ENCODE measurements around the gene PCSK1N.

DNA sequence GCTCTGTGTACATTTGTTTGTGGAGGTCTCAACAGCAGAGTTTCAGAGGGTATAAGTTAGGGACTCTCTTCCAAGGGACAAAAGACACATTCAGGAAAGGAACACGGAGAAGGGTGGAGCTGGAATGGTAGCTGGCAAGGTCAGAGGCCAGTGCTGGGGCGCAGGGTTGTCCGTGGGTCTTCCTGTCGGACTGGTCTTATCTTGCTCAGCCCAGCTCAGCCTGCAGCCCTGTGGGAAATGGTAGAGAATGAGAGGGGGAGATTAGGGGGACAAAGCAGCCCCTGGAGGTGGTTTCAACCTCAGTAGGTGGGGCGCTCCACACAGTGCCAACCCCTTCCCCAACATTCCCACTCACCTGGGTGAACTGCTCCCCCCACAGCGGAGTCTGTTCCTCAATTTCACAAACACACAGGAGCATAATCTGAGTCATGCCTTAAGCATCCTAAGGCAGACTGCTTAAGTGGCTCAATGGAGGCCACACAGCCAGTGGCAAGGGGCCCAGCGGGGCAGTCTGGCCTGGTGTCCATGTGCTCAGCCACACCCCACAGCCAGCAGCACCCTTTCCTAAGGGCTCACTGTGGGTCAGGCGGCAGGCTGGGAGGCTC is 40.4 kb downstream of the PCSK1N start:
- TF ChIP-seq, protein P1, sequence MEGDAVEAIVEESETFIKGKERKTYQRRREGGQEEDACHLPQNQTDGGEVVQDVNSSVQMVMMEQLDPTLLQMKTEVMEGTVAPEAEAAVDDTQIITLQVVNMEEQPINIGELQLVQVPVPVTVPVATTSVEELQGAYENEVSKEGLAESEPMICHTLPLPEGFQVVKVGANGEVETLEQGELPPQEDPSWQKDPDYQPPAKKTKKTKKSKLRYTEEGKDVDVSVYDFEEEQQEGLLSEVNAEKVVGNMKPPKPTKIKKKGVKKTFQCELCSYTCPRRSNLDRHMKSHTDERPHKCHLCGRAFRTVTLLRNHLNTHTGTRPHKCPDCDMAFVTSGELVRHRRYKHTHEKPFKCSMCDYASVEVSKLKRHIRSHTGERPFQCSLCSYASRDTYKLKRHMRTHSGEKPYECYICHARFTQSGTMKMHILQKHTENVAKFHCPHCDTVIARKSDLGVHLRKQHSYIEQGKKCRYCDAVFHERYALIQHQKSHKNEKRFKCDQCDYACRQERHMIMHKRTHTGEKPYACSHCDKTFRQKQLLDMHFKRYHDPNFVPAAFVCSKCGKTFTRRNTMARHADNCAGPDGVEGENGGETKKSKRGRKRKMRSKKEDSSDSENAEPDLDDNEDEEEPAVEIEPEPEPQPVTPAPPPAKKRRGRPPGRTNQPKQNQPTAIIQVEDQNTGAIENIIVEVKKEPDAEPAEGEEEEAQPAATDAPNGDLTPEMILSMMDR (IDR thresholded peaks at IDR 0.05): no peak
- TF ChIP-seq POLR2A (IDR thresholded peaks at IDR 0.05): no peak

Measured in right lobe of liver (tissue), 4 donors.